A549 (cell line): ENCODE measurements around the gene ASIC2.

Source experiments
- BHLHE40 ChIP-seq: IDR thresholded peaks from 2 replicates; pipeline ENCODE4 v1.6.1; 2012; ENCODE audit warnings: low read depth, low read length, inconsistent platforms
- EHMT2 ChIP-seq: fragments of 200-600 bp; sonication (generic); IDR thresholded peaks from 2 replicates; pipeline ENCODE4 v1.6.1; 2016; ENCODE audit warnings: antibody characterized with exemption, low read depth, mild to moderate bottlenecking, moderate library complexity
- EP300 ChIP-seq, 2 experiments: fragments of >200 bp; sonication (Bioruptor Twin); formaldehyde crosslinking; IDR thresholded peaks; 2 replicates in 1 of 2; 3 replicates in 1 of 2; pipeline ENCODE4 v1.6.1; 2016 to 2017
- FOSB ChIP-seq: fragments of 250-450 bp; sonication (Bioruptor Pico); IDR thresholded peaks from 2 replicates; pipeline ENCODE4 v1.5.0; 2020; ENCODE audit warnings: mild to moderate bottlenecking, moderate library complexity
- HOXA7 ChIP-seq: fragments of 250-450 bp; sonication (Bioruptor Pico); IDR thresholded peaks from 2 replicates; pipeline ENCODE4 v1.5.0; 2020; ENCODE audit warnings: mild to moderate bottlenecking, moderate library complexity
- KDM5A ChIP-seq: fragments of 200-600 bp; sonication (generic); IDR thresholded peaks from 2 replicates; pipeline ENCODE4 v1.6.1; 2016; ENCODE audit warnings: antibody characterized with exemption, mild to moderate bottlenecking
- POLR2A ChIP-seq: IDR thresholded peaks from 2 replicates; pipeline ENCODE4 v1.6.1; 2012; ENCODE audit warnings: mild to moderate bottlenecking, low read length
- POLR2AphosphoS2 ChIP-seq: conservative IDR thresholded peaks from 2 replicates; pipeline ENCODE4 v1.6.1; 2012; ENCODE audit warnings: low read length, improper control_type of control experiment, inconsistent platforms
- RAD21 ChIP-seq, 2 experiments: fragments of >200 bp in 1 of 2; sonication (Bioruptor Twin) in 1 of 2; formaldehyde crosslinking in 1 of 2; IDR thresholded peaks in 1 of 2; conservative IDR thresholded peaks in 1 of 2; 2 replicates in 1 of 2; 3 replicates in 1 of 2; pipeline ENCODE4 v1.6.1; 2012 to 2018; ENCODE audit warnings: inconsistent platforms in 1 of 2
- RCOR1 ChIP-seq: fragments of 150-350 bp; IDR thresholded peaks from 2 replicates; pipeline ENCODE4 v1.6.1; 2014; ENCODE audit warnings: antibody characterized with exemption, low read length, low read depth
- TF ChIP-seq, protein P1 (sequence below): fragments of >200 bp; sonication (Bioruptor Twin); formaldehyde crosslinking; IDR thresholded peaks from 3 replicates; pipeline ENCODE4 v1.5.1; 2016
- TF ChIP-seq, protein P2 (sequence below): fragments of 200-600 bp; sonication (generic); IDR thresholded peaks from 2 replicates; pipeline ENCODE4 v1.6.1; 2016; ENCODE audit warnings: antibody characterized with exemption, mild to moderate bottlenecking, moderate library complexity
- TF ChIP-seq, protein P3 (sequence below): IDR thresholded peaks from 2 replicates; pipeline ENCODE4 v1.6.1; 2012
- TF ChIP-seq, protein P4 (sequence below): IDR thresholded peaks from 2 replicates; pipeline ENCODE4 v1.6.1; 2012

DNA sequence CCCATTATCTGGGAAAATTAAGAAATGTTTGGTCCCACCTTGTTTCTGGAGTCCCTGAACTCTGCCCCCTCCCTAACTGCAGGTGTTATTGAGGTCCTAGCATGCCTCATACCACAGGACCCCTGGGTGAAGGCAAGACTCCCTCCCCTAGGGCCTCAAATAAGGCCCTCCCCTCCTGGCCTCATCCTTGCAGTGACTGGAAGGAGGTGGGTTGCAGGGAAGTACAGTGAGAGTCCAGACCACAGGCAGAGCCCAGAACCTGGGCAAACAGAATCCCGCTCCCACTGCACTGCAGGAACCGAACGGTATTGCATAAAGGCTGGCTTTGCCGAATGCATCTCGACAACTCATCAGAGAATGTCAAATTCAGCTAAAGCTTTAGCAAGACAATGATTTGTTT lies 126.6 kb downstream of the ASIC2 start:
- no peak for TF ChIP-seq RCOR1
- TF ChIP-seq, protein P1, sequence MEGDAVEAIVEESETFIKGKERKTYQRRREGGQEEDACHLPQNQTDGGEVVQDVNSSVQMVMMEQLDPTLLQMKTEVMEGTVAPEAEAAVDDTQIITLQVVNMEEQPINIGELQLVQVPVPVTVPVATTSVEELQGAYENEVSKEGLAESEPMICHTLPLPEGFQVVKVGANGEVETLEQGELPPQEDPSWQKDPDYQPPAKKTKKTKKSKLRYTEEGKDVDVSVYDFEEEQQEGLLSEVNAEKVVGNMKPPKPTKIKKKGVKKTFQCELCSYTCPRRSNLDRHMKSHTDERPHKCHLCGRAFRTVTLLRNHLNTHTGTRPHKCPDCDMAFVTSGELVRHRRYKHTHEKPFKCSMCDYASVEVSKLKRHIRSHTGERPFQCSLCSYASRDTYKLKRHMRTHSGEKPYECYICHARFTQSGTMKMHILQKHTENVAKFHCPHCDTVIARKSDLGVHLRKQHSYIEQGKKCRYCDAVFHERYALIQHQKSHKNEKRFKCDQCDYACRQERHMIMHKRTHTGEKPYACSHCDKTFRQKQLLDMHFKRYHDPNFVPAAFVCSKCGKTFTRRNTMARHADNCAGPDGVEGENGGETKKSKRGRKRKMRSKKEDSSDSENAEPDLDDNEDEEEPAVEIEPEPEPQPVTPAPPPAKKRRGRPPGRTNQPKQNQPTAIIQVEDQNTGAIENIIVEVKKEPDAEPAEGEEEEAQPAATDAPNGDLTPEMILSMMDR, result no peak
- no peak for TF ChIP-seq BHLHE40
- no peak for TF ChIP-seq HOXA7 (CRISPR knock-in tag)
- TF ChIP-seq KDM5A, result no peak
- TF ChIP-seq, protein P2, sequence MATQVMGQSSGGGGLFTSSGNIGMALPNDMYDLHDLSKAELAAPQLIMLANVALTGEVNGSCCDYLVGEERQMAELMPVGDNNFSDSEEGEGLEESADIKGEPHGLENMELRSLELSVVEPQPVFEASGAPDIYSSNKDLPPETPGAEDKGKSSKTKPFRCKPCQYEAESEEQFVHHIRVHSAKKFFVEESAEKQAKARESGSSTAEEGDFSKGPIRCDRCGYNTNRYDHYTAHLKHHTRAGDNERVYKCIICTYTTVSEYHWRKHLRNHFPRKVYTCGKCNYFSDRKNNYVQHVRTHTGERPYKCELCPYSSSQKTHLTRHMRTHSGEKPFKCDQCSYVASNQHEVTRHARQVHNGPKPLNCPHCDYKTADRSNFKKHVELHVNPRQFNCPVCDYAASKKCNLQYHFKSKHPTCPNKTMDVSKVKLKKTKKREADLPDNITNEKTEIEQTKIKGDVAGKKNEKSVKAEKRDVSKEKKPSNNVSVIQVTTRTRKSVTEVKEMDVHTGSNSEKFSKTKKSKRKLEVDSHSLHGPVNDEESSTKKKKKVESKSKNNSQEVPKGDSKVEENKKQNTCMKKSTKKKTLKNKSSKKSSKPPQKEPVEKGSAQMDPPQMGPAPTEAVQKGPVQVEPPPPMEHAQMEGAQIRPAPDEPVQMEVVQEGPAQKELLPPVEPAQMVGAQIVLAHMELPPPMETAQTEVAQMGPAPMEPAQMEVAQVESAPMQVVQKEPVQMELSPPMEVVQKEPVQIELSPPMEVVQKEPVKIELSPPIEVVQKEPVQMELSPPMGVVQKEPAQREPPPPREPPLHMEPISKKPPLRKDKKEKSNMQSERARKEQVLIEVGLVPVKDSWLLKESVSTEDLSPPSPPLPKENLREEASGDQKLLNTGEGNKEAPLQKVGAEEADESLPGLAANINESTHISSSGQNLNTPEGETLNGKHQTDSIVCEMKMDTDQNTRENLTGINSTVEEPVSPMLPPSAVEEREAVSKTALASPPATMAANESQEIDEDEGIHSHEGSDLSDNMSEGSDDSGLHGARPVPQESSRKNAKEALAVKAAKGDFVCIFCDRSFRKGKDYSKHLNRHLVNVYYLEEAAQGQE, result no peak
- TF ChIP-seq RAD21 (conservative IDR thresholded peaks at IDR 0.05 in 1 of 2, IDR thresholded peaks at IDR 0.05 in 1 of 2), result no peak
- no peak for TF ChIP-seq POLR2A
- TF ChIP-seq FOSB (CRISPR knock-in tag), result no peak
- no peak for TF ChIP-seq EP300 (IDR thresholded peaks at IDR 0.05)
- TF ChIP-seq POLR2AphosphoS2, result no peak
- TF ChIP-seq, protein P3, sequence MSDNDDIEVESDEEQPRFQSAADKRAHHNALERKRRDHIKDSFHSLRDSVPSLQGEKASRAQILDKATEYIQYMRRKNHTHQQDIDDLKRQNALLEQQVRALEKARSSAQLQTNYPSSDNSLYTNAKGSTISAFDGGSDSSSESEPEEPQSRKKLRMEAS, result no peak
- TF ChIP-seq, protein P4, sequence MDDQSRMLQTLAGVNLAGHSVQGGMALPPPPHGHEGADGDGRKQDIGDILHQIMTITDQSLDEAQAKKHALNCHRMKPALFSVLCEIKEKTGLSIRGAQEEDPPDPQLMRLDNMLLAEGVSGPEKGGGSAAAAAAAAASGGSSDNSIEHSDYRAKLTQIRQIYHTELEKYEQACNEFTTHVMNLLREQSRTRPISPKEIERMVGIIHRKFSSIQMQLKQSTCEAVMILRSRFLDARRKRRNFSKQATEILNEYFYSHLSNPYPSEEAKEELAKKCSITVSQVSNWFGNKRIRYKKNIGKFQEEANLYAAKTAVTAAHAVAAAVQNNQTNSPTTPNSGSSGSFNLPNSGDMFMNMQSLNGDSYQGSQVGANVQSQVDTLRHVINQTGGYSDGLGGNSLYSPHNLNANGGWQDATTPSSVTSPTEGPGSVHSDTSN, result no peak
- TF ChIP-seq EHMT2, result no peak
